TTC549 (cell line): ENCODE results near the gene IL10RB.

Experiments used
- FAIRE-seq: peaks from 2 replicates; lab custom pipeline; 2012; peaks lifted over from hg19 to GRCh38; lab: Jason Lieb, UNC

Gene IL10RB

GRCh38 chr21:33268393-33268736 lies 2.2 kb downstream of the IL10RB start:
- no peak for FAIRE-seq

GRCh38 chr21:33268737-33269441 lies 2.7 kb downstream of the IL10RB start:
- no peak for FAIRE-seq

GRCh38 chr21:33270986-33271385 lies 4.8 kb downstream of the IL10RB start:
- FAIRE-seq: no peak

GRCh38 chr21:33273044-33273443 lies 6.9 kb downstream of the IL10RB start:
- no peak for FAIRE-seq

DNA sequence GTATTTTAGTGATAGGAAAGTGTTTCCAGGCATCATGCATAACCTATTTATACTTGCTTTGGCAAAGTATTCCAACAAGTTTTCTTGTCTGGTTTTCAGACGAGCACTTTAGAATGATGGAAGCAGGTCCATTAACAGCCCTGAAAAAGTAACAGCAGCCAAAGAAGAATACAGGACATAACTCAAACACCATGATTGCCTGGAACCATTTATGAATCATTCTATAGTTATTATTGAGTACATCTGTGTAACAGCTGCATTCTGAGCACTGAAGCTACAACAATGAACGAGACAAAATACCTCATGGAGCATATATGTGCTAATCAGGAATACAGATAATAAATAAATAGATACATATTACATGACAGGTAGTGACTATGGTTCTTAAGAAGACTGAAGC lies 12.6 kb downstream of the IL10RB start:
- no peak for FAIRE-seq

DNA sequence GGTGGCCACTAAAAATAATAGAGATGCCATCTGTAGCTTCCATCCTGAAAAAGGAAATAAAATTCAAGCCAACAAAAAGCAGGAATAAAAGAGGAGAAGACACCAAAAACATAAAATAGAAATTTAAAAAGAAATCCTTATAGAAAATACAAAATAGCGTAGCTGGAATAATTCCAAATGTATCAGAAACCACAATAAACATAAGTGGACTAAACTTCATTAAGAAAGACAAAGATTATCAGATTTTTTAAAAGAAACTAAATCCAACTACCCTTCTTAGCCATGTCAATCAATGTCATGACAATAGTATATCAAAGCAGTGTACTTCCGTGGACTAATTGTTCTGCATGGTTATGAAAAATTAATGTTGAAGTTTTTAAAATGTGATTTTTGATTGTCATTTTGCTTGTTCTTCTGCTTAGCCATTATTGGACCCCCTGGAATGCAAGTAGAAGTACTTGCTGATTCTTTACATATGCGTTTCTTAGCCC lies 13.2 kb downstream of the IL10RB start:
- FAIRE-seq: no peak

- no peak for FAIRE-seq
These were observed 15.0 kb downstream of the IL10RB start for GRCh38 chr21:33281096-33281652.

- FAIRE-seq: no peak
These were observed 17.0 kb downstream of the IL10RB start for GRCh38 chr21:33283203-33283602.

DNA sequence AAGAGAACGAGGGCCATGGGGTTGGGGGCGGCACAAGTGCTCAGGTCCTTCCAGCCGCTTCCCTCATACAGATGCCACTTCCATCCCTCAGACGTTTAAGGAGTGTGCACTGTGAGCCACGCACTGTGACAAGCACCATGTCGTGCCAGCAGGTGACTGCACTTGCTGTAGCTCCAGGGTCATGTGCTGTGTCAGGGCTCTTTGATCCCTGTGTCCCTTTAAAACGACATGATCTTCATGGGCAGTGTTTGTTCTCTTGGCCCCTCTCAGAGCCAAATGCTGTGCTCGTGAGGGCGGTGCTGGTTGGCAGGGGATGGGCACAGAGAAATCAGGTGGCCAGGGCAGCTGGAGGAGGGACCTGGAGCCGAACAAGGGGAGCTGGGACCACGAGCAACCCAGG lies 19.9 kb downstream of the IL10RB start:
- FAIRE-seq: no peak

GRCh38 chr21:33286600-33287456 lies 20.7 kb downstream of the IL10RB start:
- FAIRE-seq: no peak

DNA sequence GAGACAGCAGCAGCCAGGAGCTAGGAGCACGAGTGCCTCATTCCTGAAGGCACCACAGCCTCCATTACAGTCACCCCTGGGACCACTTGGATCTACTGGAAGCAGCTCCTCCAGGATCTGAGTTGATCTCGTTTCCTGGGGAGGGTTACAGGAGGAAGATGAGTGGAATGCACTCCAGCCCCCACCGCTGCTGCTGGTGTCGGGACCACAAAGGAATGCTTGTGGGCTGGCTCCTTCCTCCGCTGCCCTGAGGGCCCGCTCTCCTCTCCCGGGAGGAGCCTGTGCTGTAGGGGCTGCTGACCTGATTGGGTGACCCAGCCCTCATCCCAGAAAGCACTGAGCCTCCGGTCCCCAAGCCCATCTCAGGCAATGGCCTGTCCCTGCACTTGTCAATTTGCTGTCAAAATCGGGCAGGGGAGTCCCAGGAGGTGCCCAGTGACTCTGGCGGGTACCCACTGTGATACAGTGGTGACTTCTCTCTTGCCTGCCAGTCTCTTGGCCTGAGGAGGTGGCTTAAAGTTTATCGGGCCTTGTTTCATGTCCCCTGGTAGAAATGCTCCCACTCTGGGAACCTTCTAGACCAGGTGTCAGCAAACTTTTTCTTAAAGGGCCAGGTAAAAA lies 23.1 kb downstream of the IL10RB start:
- no peak for FAIRE-seq

DNA sequence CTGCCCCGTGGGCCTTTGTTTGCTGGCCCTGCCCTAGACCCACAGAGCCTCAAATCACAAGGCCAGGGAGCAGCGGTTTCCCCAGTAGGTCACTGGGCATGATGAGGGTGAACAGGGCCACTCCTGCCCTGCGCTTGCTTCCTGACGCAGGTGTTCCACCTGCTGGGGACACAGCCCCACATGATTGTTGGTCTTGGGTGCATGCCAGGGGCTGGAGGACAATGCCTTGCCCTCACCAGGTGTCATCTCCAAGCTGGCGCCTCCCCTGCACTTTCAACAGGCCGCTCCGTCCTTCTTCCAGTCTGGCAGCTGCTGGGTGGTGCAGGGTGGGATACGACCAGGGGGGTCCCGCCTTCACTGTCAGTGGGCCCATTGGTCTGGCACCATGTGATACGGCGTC lies 24.3 kb downstream of the IL10RB start:
- no peak for FAIRE-seq

DNA sequence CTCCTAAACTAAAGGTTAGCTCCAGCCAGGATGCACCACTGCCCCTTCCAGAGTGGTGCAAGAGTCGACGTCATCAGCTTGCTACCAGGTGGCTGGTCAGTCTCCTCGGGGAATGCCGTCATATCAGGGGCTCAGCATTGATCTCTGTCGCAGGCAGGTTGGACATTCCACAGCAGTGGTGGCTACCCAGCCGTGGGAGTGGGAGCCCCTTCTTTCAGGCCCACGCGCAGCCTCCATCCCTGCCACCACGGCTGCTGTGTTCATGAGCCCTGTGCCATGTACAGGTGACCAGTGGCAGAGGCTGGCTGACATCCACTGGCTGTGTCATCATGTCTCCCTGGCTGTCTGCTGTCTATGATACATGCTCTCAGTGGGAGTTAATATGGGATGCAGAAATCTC lies 25.5 kb downstream of the IL10RB start:
- no peak for FAIRE-seq

DNA sequence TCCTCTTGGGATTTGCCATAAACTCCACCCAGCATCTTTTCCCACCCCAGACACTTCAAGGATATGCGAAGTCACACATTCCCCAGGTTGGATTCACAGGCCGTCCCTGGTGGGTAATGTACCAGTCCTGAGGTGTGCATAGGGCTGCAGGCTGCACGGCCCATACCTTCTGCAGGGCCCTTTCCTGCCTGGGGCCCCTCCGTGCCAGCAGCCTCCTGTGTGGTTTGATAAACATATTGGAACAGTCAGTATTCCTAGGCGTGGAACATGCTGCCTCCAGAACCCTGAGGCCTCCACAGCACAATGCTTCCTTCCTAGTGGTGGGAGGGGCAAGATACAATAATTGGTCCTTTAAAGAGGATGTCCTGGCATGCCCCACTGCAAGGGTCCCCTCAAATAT lies 26.6 kb downstream of the IL10RB start:
- no peak for FAIRE-seq

GRCh38 chr21:33293136-33293535 lies 27.0 kb downstream of the IL10RB start:
- FAIRE-seq: no peak

DNA sequence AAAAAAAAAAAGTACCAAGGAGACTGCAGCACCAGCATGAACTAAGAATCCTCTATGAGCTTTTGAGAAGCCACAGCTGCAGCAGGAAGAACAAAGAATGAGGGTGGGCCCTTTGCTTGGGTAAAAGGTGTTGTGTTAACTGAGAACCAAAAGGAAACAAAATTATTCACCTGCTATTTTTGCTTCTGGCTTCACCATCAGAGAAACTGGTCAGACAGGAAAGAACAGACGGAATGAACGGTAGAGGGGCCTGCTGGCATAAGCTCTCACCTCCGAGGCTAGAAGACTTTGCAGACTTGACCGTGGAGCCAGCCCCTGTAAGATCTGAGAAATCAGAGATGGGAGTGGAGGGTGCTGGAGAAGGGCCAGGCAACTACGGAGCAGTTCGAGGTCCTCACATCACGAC lies 27.6 kb downstream of the IL10RB start:
- no peak for FAIRE-seq

GRCh38 chr21:33296156-33296555 lies 30.0 kb downstream of the IL10RB start:
- FAIRE-seq: no peak

- FAIRE-seq: no peak
These were observed 33.1 kb downstream of the IL10RB start for GRCh38 chr21:33299181-33299752.

DNA sequence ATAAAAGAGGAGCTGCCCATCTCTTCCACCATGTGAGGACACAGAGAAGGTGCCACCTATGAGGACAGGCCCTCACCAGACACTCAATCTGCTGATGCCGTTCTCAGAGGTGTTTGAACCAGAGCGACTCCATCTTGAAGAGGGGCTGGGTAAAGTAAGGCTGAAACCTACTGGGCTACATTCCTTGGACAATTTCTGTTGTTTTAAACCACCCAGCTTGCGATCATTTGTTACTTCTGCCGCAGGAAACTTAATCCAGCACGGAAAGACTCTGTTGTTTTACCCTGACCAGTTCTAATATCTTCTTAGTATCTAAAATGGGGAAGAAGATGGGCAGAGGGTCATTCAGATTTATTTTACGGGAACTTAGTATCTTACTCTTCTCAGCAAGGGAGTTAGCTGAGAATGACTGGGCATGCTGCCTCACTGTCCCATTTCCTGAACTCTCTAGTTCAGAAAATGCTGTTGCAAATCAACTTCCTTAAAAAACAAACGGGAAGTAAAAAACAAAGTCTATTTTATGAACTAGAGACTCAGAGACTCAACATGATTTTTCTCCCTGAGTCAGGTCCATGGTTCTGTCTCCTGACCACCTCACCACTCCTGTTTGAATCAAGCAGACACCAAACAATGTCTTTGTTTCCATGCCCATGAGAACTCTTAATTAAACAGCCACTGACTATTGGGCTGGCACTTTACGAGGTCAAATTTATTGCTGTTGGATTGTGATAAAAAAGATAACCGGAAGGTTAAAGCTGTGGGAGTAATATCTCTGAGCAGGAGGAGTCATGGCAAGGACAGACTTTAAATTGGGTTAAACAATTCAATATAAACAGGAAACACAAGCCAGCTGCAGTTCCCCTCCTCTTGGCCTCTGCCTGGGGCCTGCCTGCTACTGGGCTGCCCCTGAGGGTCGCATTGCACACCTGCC lies 34.8 kb downstream of the IL10RB start:
- no peak for FAIRE-seq

DNA sequence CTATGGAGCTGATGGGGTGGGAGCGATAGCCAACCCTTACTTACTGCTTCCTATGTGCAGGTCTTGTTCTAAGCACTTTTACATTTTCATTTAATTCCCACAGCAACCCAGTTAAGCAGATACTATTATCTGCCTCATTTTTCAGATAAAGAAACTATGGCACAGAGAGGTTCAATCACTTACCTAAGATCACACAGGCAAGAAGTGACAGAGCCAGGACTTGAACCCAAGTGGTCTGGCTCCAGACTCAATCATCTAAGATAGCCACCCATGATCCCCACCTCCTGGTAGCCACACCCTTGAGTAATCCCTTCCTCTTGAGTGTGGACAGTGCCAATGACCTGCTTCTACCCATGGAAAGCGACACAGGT lies 35.5 kb downstream of the IL10RB start:
- no peak for FAIRE-seq

DNA sequence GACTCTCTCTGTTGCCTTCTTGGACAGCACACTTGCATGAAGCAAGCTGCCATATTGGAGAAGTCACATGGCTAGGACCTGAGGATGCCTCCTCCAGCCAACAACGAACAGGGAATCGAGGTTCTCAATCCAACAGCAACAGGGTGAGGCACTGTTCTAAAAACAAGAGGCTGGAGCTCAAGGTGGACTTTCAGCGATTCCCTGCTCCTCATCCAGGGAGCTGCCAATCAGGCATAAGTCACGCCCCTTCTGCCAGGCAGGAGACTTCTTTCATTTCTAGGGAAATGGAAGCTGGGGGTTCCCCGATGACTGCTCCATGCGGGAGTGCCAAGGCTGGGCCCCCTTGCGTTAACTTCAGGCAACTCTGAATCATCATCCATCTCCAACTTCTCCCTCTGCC lies 35.9 kb downstream of the IL10RB start:
- FAIRE-seq: no peak

GRCh38 chr21:33302796-33303195 lies 36.6 kb downstream of the IL10RB start:
- no peak for FAIRE-seq
